Adrenal gland (tissue), 5 donors: ENCODE results near the gene RGSL1.

Source experiments
- CTCF ChIP-seq, 6 experiments: fragments of 450-650 bp in 4 of 6; fragments of 200-600 bp in 2 of 6; sonication (generic) in 1 of 6; IDR thresholded peaks; 1 replicate in 5 of 6; 2 replicates in 1 of 6; pipeline versions ENCODE4 v1.5.1 to v1.8.0; 2016 to 2021; ENCODE audit warnings: antibody characterized with exemption in 6 of 6, mild to moderate bottlenecking in 2 of 6, moderate library complexity in 1 of 6
- POLR2A ChIP-seq, 2 donors: fragments of 450-650 bp; IDR thresholded peaks; one replicate each; pipeline ENCODE4 v1.6.1; 2017; ENCODE audit warnings: antibody characterized with exemption in 2 of 2, mild to moderate bottlenecking in 2 of 2, moderate library complexity in 1 of 2
- donor health status: DM: no; HTN: no; CAD: no.

DNA sequence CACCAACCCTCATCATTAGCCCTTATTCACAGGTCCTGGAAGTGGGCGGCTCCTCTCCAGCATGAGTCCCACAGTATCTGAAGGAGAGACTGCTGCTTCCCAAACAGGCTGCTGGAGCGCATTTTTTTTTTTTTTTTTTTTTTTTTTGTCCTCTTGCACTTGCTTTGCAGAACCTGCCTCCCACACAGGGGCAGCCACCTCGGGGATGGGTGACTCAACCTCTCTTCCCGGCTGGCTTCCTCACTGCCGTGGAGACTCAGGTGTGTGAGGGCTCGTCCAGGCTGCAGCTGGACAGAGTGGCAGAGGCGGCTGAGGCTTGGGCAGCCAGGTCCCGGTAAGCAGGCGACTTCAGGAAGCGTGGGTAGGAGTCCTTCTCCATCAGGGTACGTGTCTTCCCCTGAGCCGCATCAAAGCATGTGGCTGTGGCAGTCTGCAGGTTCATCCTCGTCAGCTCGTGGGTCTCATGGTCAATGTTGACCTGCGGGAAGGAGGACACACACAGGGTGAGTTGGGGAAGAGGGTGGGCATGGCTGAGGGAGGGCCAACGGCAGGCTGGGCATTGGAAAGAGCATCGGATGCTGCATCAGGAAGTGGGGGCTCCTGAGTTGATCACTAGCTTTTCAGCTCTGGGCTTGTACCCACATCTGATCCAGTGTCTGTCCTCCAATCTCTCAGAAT is 150.2 kb downstream of the RGSL1 start:
- TF ChIP-seq CTCF (IDR thresholded peaks at IDR 0.05) = no peak
- TF ChIP-seq POLR2A (IDR thresholded peaks at IDR 0.05) = no peak
